Measurements from ENCODE around the gene MYT1.

Gene MYT1

DNA sequence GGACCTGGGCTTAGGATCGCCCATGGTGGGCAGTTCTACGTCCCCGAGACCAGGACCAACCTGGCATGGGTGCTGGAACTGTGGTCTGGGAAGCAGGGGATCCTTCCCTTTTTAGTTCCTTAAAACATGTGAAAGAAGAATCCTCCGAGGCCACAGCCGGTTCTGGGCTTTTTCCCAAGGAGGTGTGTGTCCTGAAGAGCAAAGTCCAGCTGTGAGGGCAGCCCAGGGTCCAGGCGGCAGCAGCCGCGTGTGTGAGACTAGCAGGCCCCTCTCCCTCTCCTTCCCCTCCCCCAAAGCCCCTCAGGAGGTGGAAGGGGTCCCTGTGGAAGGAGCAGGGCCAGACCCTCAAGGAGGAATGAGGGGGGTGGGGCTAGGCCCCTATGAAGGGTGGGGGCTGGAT, 56.2 kb downstream of the MYT1 start:
- TF ChIP-seq TAF1 (IDR thresholded peaks at IDR 0.05; ENCODE audit: low read depth), result no peak
- TF ChIP-seq, protein P1, sequence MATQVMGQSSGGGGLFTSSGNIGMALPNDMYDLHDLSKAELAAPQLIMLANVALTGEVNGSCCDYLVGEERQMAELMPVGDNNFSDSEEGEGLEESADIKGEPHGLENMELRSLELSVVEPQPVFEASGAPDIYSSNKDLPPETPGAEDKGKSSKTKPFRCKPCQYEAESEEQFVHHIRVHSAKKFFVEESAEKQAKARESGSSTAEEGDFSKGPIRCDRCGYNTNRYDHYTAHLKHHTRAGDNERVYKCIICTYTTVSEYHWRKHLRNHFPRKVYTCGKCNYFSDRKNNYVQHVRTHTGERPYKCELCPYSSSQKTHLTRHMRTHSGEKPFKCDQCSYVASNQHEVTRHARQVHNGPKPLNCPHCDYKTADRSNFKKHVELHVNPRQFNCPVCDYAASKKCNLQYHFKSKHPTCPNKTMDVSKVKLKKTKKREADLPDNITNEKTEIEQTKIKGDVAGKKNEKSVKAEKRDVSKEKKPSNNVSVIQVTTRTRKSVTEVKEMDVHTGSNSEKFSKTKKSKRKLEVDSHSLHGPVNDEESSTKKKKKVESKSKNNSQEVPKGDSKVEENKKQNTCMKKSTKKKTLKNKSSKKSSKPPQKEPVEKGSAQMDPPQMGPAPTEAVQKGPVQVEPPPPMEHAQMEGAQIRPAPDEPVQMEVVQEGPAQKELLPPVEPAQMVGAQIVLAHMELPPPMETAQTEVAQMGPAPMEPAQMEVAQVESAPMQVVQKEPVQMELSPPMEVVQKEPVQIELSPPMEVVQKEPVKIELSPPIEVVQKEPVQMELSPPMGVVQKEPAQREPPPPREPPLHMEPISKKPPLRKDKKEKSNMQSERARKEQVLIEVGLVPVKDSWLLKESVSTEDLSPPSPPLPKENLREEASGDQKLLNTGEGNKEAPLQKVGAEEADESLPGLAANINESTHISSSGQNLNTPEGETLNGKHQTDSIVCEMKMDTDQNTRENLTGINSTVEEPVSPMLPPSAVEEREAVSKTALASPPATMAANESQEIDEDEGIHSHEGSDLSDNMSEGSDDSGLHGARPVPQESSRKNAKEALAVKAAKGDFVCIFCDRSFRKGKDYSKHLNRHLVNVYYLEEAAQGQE (IDR thresholded peaks at IDR 0.05; ENCODE audit: low read depth), result no peak
- TF ChIP-seq NFIC (IDR thresholded peaks at IDR 0.05), result no peak
- TF ChIP-seq ZBTB7A (IDR thresholded peaks at IDR 0.05; ENCODE audit: low read depth), result no peak
- no peak for TF ChIP-seq YY1 (IDR thresholded peaks at IDR 0.05; ENCODE audit: low read depth)
- TF ChIP-seq FOXM1 (IDR thresholded peaks at IDR 0.05; ENCODE audit: borderline replicate concordance, low read depth), result no peak
- TF ChIP-seq RAD21 (IDR thresholded peaks at IDR 0.05; ENCODE audit: low read depth), result no peak
- TF ChIP-seq CEBPB (IDR thresholded peaks at IDR 0.05), result no peak
- TF ChIP-seq, protein P2, sequence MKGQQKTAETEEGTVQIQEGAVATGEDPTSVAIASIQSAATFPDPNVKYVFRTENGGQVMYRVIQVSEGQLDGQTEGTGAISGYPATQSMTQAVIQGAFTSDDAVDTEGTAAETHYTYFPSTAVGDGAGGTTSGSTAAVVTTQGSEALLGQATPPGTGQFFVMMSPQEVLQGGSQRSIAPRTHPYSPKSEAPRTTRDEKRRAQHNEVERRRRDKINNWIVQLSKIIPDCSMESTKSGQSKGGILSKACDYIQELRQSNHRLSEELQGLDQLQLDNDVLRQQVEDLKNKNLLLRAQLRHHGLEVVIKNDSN (IDR thresholded peaks at IDR 0.05), result no peak
- no peak for TF ChIP-seq CREB1 (IDR thresholded peaks at IDR 0.05; ENCODE audit: low read depth)
- no peak for TF ChIP-seq EGR1 (IDR thresholded peaks at IDR 0.05)
- TF ChIP-seq, protein P3, sequence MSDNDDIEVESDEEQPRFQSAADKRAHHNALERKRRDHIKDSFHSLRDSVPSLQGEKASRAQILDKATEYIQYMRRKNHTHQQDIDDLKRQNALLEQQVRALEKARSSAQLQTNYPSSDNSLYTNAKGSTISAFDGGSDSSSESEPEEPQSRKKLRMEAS (IDR thresholded peaks at IDR 0.05), result no peak
- no peak for TF ChIP-seq EP300 (IDR thresholded peaks at IDR 0.05; ENCODE audit: borderline replicate concordance)
- TF ChIP-seq TCF12 (IDR thresholded peaks at IDR 0.05; ENCODE audit: low read depth), result no peak
- no peak for TF ChIP-seq TEAD4 (IDR thresholded peaks at IDR 0.05)

DNA sequence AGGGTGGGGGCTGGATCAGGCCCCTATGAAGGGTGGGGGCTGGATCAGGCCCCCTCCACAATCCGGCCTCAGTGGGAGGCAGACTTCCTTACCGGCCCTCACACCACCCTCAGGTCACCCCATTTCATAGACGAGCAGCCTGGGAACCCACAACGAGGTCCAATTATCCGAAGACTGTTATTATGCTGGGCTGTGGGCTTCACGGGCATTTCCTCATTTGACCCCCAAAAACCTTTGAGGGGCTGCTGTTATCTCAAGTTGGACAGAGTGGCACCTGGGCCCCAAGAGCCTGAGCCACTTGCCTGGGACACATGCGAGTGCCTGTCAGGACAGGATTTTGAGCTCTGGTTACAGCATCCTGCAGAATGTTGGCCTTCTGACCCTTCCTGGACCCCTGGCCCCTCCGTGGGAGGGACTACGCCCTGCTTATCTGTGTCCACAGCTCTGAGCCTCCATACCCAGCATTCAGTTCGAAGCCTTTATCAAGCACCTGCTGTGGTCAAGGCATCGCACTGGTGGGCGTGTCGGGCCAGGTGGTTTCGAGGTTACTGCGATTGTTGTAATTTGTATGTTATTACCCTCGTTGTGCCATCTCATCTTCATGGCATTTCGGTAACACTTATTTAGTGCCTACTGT, 56.8 kb downstream of the MYT1 start:
- no peak for TF ChIP-seq ZBTB7A (IDR thresholded peaks at IDR 0.05; ENCODE audit: low read depth)
- no peak for TF ChIP-seq YY1 (IDR thresholded peaks at IDR 0.05; ENCODE audit: low read depth)
- TF ChIP-seq, protein P2 (IDR thresholded peaks at IDR 0.05), result no peak
- TF ChIP-seq RAD21 (IDR thresholded peaks at IDR 0.05; ENCODE audit: low read depth), result no peak
- TF ChIP-seq TCF12 (IDR thresholded peaks at IDR 0.05; ENCODE audit: low read depth), result no peak
- TF ChIP-seq EGR1 (IDR thresholded peaks at IDR 0.05), result no peak
- TF ChIP-seq, protein P3 (IDR thresholded peaks at IDR 0.05), result no peak
- TF ChIP-seq, protein P1 (IDR thresholded peaks at IDR 0.05; ENCODE audit: low read depth), result no peak
- no peak for TF ChIP-seq NFIC (IDR thresholded peaks at IDR 0.05)
- no peak for TF ChIP-seq CEBPB (IDR thresholded peaks at IDR 0.05)

DNA sequence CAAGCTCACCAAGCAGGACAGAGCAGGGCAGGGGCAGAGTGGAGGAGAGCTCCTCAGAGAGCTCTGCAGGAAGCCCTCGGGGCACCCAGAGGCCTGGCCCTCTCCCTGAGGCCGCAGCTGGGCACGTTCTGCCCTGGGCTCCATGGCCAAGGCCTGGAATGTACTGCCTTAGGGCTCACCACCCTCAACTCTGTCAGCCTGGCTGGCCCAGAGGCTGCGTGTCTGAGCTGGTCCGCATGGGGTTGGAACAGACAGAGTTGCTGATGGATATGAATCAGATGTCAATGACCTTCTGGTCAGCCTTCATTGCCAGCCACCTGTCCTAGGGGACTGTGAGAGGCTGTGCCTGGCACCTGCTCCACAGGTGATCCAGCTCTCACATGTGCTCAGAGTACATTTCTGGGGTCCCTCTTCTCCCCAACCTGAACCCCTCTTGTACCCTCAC, 58.1 kb downstream of the MYT1 start:
- TF ChIP-seq YY1 (IDR thresholded peaks at IDR 0.05; ENCODE audit: low read depth), result no peak
- no peak for TF ChIP-seq TAF1 (IDR thresholded peaks at IDR 0.05; ENCODE audit: low read depth)

DNA sequence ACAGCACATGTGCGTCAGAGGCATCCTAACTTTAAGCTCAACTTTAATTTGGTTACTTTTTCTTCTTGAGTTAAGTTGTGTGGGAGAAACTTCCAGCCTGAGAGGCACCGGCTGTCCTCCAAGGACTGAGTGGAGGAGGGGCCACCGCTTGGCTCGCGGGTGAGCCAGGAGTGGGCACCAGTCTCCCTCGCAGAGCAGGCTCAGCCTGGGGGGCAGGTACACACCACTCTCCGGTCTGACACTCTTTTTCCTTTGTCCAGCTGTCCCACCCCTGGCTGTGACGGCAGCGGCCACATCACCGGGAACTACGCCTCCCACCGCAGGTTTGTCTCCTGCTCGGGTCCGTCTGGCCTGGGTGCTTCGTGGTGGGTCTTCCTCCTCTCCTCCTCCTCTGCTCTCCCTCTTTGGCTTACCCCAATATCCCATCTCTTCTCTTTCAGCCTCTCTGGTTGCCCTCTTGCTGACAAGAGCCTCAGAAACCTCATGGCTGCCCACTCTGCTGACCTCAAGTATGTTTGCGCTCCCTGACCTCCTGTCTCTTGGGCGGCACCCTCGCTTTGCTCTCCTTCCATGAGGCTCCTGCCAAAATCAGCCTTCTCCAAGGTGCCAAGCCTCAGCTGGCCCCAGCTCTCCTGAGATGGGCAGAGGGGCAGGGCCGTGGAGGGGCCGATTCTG, 58.7 kb downstream of the MYT1 start:
- TF ChIP-seq TAF1 (IDR thresholded peaks at IDR 0.05; ENCODE audit: low read depth), result no peak
- TF ChIP-seq, protein P3 (IDR thresholded peaks at IDR 0.05), result no peak
- TF ChIP-seq TCF12 (IDR thresholded peaks at IDR 0.05; ENCODE audit: low read depth), result no peak
- TF ChIP-seq, protein P1 (IDR thresholded peaks at IDR 0.05; ENCODE audit: low read depth), result no peak
- TF ChIP-seq NFIC (IDR thresholded peaks at IDR 0.05), result no peak
- no peak for TF ChIP-seq CEBPB (IDR thresholded peaks at IDR 0.05)
- TF ChIP-seq EP300 (IDR thresholded peaks at IDR 0.05; ENCODE audit: borderline replicate concordance), result no peak
- TF ChIP-seq, protein P2 (IDR thresholded peaks at IDR 0.05), result no peak
- no peak for TF ChIP-seq FOXM1 (IDR thresholded peaks at IDR 0.05; ENCODE audit: borderline replicate concordance, low read depth)
- no peak for TF ChIP-seq YY1 (IDR thresholded peaks at IDR 0.05; ENCODE audit: low read depth)

All from Ishikawa (cell line).